Mesenchymal stem cell (in vitro differentiated cells and primary cell): ENCODE results near the gene TET1.

ENCODE experiments used
- DNase-seq: peaks from one replicate; pipeline ENCODE4 v3.0.0-alpha.2; 2013
- H2AFZ ChIP-seq: one replicate; pipeline ENCODE4 v1.6.1; 2013; ENCODE audit warnings: low read depth, mild to moderate bottlenecking, control low read depth, inconsistent platforms, low read length, moderate library complexity
- H2AK5ac ChIP-seq: 2 replicates; pipeline ENCODE4 v1.6.1; 2013; ENCODE audit warnings: low read length, moderate library complexity, mild to moderate bottlenecking, inconsistent platforms; ENCODE audit not compliant: severe bottlenecking
- H2BK120ac ChIP-seq: one replicate; pipeline ENCODE4 v1.6.1; 2013; ENCODE audit warnings: low read depth, mild to moderate bottlenecking, inconsistent platforms, low read length, moderate library complexity
- H2BK12ac ChIP-seq, 2 experiments: one replicate each; pipeline ENCODE4 v1.6.1; 2013; ENCODE audit warnings: inconsistent platforms in 2 of 2, low read length in 2 of 2, mild to moderate bottlenecking in 2 of 2, moderate library complexity in 2 of 2, control low read depth in 1 of 2
- H2BK15ac ChIP-seq: one replicate; pipeline ENCODE4 v1.6.1; 2013; ENCODE audit warnings: mild to moderate bottlenecking, low read depth, inconsistent platforms; ENCODE audit not compliant: poor library complexity, severe bottlenecking
- H2BK5ac ChIP-seq: 2 replicates; pipeline ENCODE4 v1.6.1; 2013; ENCODE audit warnings: low read depth, mild to moderate bottlenecking, low read length, control low read depth, inconsistent platforms; ENCODE audit not compliant: poor library complexity, severe bottlenecking
- H3K14ac ChIP-seq, 2 experiments: one replicate each; pipeline ENCODE4 v1.6.1; 2013; ENCODE audit warnings: inconsistent platforms in 2 of 2, low read length in 2 of 2, control low read depth in 1 of 2, mild to moderate bottlenecking in 1 of 2, moderate library complexity in 1 of 2
- H3K18ac ChIP-seq, 2 experiments: one replicate each; pipeline ENCODE4 v1.6.1; 2013; ENCODE audit warnings: inconsistent platforms in 2 of 2, low read length in 2 of 2, control low read depth in 1 of 2, low read depth in 1 of 2, mild to moderate bottlenecking in 1 of 2
- H3K23ac ChIP-seq, 2 experiments: one replicate each; pipeline ENCODE4 v1.6.1; 2013; ENCODE audit warnings: inconsistent platforms in 2 of 2, low read length in 2 of 2, mild to moderate bottlenecking in 2 of 2, moderate library complexity in 2 of 2, control low read depth in 1 of 2
- H3K27ac ChIP-seq: 2 replicates; pipeline ENCODE4 v1.5.1; 2013; ENCODE audit warnings: mild to moderate bottlenecking, moderate library complexity, low read length, control low read depth, inconsistent platforms; ENCODE audit not compliant: poor library complexity, severe bottlenecking
- H3K27me3 ChIP-seq, 2 experiments: 2 replicates each; pipeline versions ENCODE4 v1.6.1 to v1.7.0; 2013; ENCODE audit warnings: low read length in 2 of 2, mild to moderate bottlenecking in 2 of 2, moderate library complexity in 2 of 2, control low read depth in 1 of 2, inconsistent platforms in 1 of 2; ENCODE audit not compliant: control insufficient read depth in 1 of 2, insufficient read depth in 1 of 2
- H3K36me3 ChIP-seq, 2 experiments: 2 replicates each; pipeline versions ENCODE4 v1.6.1 to v1.7.0; 2013; ENCODE audit warnings: low read length in 2 of 2, control low read depth in 1 of 2, inconsistent platforms in 1 of 2, low read depth in 1 of 2, mild to moderate bottlenecking in 1 of 2; ENCODE audit not compliant: insufficient read depth in 2 of 2, control insufficient read depth in 1 of 2
- H3K4ac ChIP-seq, 2 experiments: one replicate each; pipeline ENCODE4 v1.6.1; 2013; ENCODE audit warnings: inconsistent platforms in 2 of 2, low read length in 2 of 2, mild to moderate bottlenecking in 2 of 2, moderate library complexity in 2 of 2, control low read depth in 1 of 2, low read depth in 1 of 2
- H3K4me1 ChIP-seq: 2 replicates; pipeline ENCODE4 v1.6.1; 2013; ENCODE audit warnings: low read depth, low read length, control low read depth; ENCODE audit not compliant: control insufficient read depth, insufficient read depth
- H3K4me2 ChIP-seq: 2 replicates; pipeline ENCODE4 v1.6.1; 2013; ENCODE audit warnings: low read length, mild to moderate bottlenecking, inconsistent platforms; ENCODE audit not compliant: poor library complexity, severe bottlenecking
- H3K4me3 ChIP-seq, 2 experiments: 2 replicates each; pipeline versions ENCODE4 v1.5.1 to v1.7.0; 2013; ENCODE audit warnings: low read length in 2 of 2, mild to moderate bottlenecking in 2 of 2, control low read depth in 1 of 2, low read depth in 1 of 2; ENCODE audit not compliant: insufficient read depth in 1 of 2
- H3K79me1 ChIP-seq: replicated peaks from 2 replicates; pipeline ENCODE4 v1.6.1; 2013; ENCODE audit warnings: mild to moderate bottlenecking, control low read depth, low read length, inconsistent platforms; ENCODE audit not compliant: poor library complexity, severe bottlenecking
- H3K9ac ChIP-seq: 2 replicates; pipeline ENCODE4 v1.7.0; 2013; ENCODE audit warnings: mild to moderate bottlenecking, low read length, moderate library complexity
- H3K9me3 ChIP-seq: 2 replicates; pipeline ENCODE4 v1.7.0; 2013; ENCODE audit warnings: mild to moderate bottlenecking, low read length; ENCODE audit not compliant: control insufficient read depth
- H4K8ac ChIP-seq: one replicate; pipeline ENCODE4 v1.6.1; 2013; ENCODE audit warnings: inconsistent platforms, mild to moderate bottlenecking, low read length, moderate library complexity
- H4K91ac ChIP-seq: one replicate; pipeline ENCODE4 v1.6.1; 2013; ENCODE audit warnings: mild to moderate bottlenecking, low read length, inconsistent platforms
- WGBS: methylation state at CpG from one replicate; pipeline ENCODE4 v1.1.7; 2013; ENCODE audit warnings: mixed read lengths; 5-methylcytosine and 5-hydroxymethylcytosine counted together

TET1 gene

DNA sequence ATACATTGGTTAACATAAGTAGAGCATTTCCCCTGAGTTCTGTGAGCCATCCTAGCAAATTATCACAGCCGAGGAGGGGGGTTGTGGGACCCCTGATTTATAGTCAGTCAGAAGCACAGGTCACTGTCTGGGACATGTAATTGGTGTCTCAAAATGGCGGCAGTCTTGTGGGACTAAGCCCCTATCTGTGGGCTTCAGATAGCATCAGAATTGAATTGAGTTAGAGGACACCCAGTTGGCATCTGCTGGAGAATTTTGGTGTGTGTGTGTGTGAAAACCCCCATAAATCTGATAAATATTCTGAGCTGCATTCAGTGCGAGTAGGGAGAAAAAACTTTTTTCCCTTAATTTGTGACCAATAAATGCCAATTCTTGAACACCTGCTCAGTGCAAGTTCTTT lies 6.5 kb upstream of the TET1 start:
- Histone ChIP-seq H3K4ac (no peak overlapping the region), H3K4me3 (no peak overlapping the region), H3K36me3 (no peaks in the 10 kb centered on the region), H4K8ac (no peak overlapping the region), H2BK120ac (no peak overlapping the region), H4K91ac (no peak overlapping the region), H2BK12ac (no peak overlapping the region), H2BK5ac (no peak overlapping the region), H3K14ac (no peak overlapping the region), H3K27ac (no peak overlapping the region), H3K9ac (no peak overlapping the region), H2AFZ (no peak overlapping the region), H3K27me3 (no peaks in the 10 kb centered on the region), H2AK5ac (no peak overlapping the region), H3K9me3 (no peaks in the 10 kb centered on the region), H3K4me1 (peaks cover 1% of the 10 kb centered on the region), H3K18ac (no peak overlapping the region), H2BK15ac (no peak overlapping the region), H3K4me2 (no peak overlapping the region), H3K79me1 (no peaks in the 10 kb centered on the region), H3K23ac (no peak overlapping the region)
- WGBS, result 77% methylated on average over 2 of the region's 3 CpGs
- DNase-seq, result no peak

DNA sequence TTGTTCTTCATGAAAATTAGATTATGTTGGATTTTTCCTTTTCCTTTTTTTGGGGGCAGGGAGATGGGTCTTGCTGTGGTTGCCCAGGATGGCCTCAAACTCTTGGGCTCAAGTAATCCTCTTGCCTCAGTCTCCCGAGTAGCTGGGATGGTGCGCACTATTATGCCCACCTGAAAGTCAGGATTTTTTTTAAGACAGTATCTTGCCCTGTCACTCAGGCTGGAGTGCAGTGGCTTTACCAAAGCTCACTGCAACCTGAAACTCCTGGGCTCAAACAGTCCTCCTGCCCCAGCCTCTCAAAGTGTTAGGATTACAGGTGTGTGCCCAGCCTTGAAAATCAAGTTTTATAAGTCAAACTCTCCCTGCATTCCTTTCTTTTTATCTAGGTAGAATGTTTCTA lies 1.7 kb upstream of the TET1 start:
- Histone ChIP-seq H2AK5ac (no peak overlapping the region), H3K4ac (no peak overlapping the region), H4K8ac (no peak overlapping the region), H3K4me2 (no peak overlapping the region), H3K23ac (no peak overlapping the region), H3K4me3 (no peak overlapping the region), H3K4me1 (peaks cover 13% of the 10 kb centered on the region), H2BK5ac (no peak overlapping the region), H3K9ac (no peak overlapping the region), H3K14ac (no peak overlapping the region), H3K79me1 (peaks cover 7% of the 10 kb centered on the region), H2BK15ac (no peak overlapping the region), H2BK120ac (no peak overlapping the region), H3K27me3 (no peaks in the 10 kb centered on the region), H2BK12ac (no peak overlapping the region), H3K18ac (no peak overlapping the region), H4K91ac (no peak overlapping the region), H2AFZ (no peak overlapping the region), H3K9me3 (no peaks in the 10 kb centered on the region), H3K36me3 (no peaks in the 10 kb centered on the region), H3K27ac (no peak overlapping the region)
- WGBS, result 97% methylated on average over 2 of the region's 2 CpGs
- no peak for DNase-seq

DNA sequence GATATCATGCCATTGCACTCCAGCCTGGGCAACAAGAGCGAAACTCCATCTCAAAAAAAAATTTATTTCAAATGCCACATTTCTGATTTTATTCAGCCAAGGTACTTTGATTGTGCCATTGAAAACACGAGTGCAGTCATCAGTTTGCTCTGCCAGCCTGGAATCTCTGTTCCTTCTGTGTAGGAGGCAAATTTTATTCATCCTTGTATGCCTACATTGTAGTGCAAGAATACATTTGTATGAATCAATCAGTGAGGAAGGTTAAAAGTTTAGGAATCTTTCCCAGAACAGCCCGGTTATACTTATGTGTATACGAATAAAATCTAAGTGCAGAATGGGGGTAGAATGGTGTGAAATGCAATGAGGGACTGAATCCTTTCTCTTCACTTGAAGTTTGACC lies 886 bp upstream of the TET1 start:
- no peak overlapping the region for H2AFZ ChIP-seq
- H4K8ac ChIP-seq, result no peak overlapping the region
- no peak overlapping the region for H3K4ac ChIP-seq
- no peak overlapping the region for H3K23ac ChIP-seq
- 88% methylated on average over 3 of the region's 4 CpGs for WGBS
- no peak overlapping the region for H2BK12ac ChIP-seq
- no peaks in the 10 kb centered on the region for H3K9me3 ChIP-seq
- no peaks in the 10 kb centered on the region for H3K36me3 ChIP-seq
- no peak overlapping the region for H2AK5ac ChIP-seq
- H3K79me1 ChIP-seq, result peaks cover 7% of the 10 kb centered on the region
- H4K91ac ChIP-seq, result no peak overlapping the region
- H3K4me2 ChIP-seq, result no peak overlapping the region
- H2BK15ac ChIP-seq, result no peak overlapping the region
- no peak overlapping the region for H3K18ac ChIP-seq
- no peak overlapping the region for H3K9ac ChIP-seq
- no peak overlapping the region for H2BK120ac ChIP-seq
- H3K4me1 ChIP-seq, result peaks cover 13% of the 10 kb centered on the region
- DNase-seq, result no peak
- H3K27me3 ChIP-seq, result no peaks in the 10 kb centered on the region
- no peak overlapping the region for H3K27ac ChIP-seq
- H2BK5ac ChIP-seq, result no peak overlapping the region
- H3K4me3 ChIP-seq, result peak overlapping the region in 1 of 2 experiments; percentile 84
- H3K14ac ChIP-seq, result no peak overlapping the region

DNA sequence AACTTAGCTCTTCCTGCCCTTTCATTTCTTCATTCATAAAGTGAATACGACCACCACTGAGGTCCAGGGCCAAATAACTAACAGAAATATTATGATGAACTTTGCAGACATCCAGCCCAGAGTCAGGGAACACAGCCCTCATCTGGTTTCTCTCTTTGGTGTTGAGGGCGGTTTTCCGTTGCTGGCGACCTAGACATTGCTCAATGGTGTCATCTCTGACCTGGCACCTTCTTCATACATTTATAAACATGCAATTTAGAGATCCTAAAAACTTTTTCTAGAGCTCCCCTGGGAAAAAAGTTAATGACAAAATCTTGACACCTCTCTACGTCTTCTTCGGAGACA lies 324 bp upstream of the TET1 start:
- Histone ChIP-seq H2BK120ac (peak overlapping the region; percentile 77), H2BK15ac (no peak overlapping the region), H4K91ac (no peak overlapping the region), H3K4me1 (peaks cover 13% of the 10 kb centered on the region), H3K9ac (peak overlapping the region; percentile 69), H3K4me3 (peak overlapping the region in 1 of 2 experiments; percentile 84), H3K27me3 (no peaks in the 10 kb centered on the region), H3K27ac (no peak overlapping the region), H4K8ac (peak overlapping the region; percentile 13), H3K18ac (no peak overlapping the region), H3K23ac (no peak overlapping the region), H3K9me3 (no peaks in the 10 kb centered on the region), H3K36me3 (no peaks in the 10 kb centered on the region), H3K79me1 (peaks cover 10% of the 10 kb centered on the region), H2AK5ac (no peak overlapping the region), H3K14ac (no peak overlapping the region), H3K4ac (no peak overlapping the region), H2AFZ (no peak overlapping the region), H2BK5ac (no peak overlapping the region), H2BK12ac (no peak overlapping the region), H3K4me2 (peak overlapping the region; percentile 83)
- WGBS, result 23% methylated on average over 5 of the region's 6 CpGs
- DNase-seq, result no peak
